Measurements from ENCODE around the gene CD82. TPM values are rescaled to one million over a fixed set of nuclear protein-coding genes. Genes with fewer than 3 reads are reported as not detected.

CD82 gene
- total RNA-seq, 1 donor from 2014 or later = 127 TPM

GRCh38 chr11:44590769-44591168 lies 25.3 kb downstream of the CD82 start:
- intact Hi-C loops (cut with DNase I) = no loop called here
- DNase-seq (ENCODE audit: low spot score) = no peak
- no peak for ATAC-seq

GRCh38 chr11:44591557-44591956 lies 26.1 kb downstream of the CD82 start:
- intact Hi-C loops (cut with DNase I) = no loop called here
- DNase-seq (ENCODE audit: low spot score) (no peak), ATAC-seq (peak; percentile 2)

- DNase-seq (ENCODE audit: low spot score) = no peak
- peak; percentile 59 for ATAC-seq
- intact Hi-C loops (cut with DNase I) = no loop called here
These were observed 26.9 kb downstream of the CD82 start for GRCh38 chr11:44592125-44592940.

- ATAC-seq = peak; percentile 11
- intact Hi-C loops (cut with DNase I) = no loop called here
- DNase-seq (ENCODE audit: low spot score) = no peak
These were observed 27.8 kb downstream of the CD82 start for GRCh38 chr11:44593251-44593650.

GRCh38 chr11:44595006-44595405 lies 29.5 kb downstream of the CD82 start:
- intact Hi-C loops (cut with DNase I) = no loop called here
- DNase-seq (ENCODE audit: low spot score) (no peak), ATAC-seq (no peak)

GRCh38 chr11:44595964-44596381 lies 30.5 kb downstream of the CD82 start:
- intact Hi-C loops (cut with DNase I) = no loop called here
- DNase-seq (ENCODE audit: low spot score) = peak; percentile 73
- ATAC-seq = peak; percentile 73

GRCh38 chr11:44596525-44597276 lies 31.2 kb downstream of the CD82 start:
- intact Hi-C loops (cut with DNase I) = no loop called here
- DNase-seq (ENCODE audit: low spot score) (no peak), ATAC-seq (peak; percentile 3)

GRCh38 chr11:44597358-44598012 lies 32.0 kb downstream of the CD82 start:
- ATAC-seq (no peak), DNase-seq (ENCODE audit: low spot score) (no peak)
- intact Hi-C loops (cut with DNase I) = no loop called here

GRCh38 chr11:44598831-44599230 lies 33.4 kb downstream of the CD82 start:
- DNase-seq (ENCODE audit: low spot score) = no peak
- no peak for ATAC-seq
- intact Hi-C loops (cut with DNase I) = no loop called here

- no peak for ATAC-seq
- intact Hi-C loops (cut with DNase I) = no loop called here
- no peak for DNase-seq (ENCODE audit: low spot score)
These were observed 34.8 kb downstream of the CD82 start for GRCh38 chr11:44600261-44600660.

GRCh38 chr11:44600839-44601383 lies 35.4 kb downstream of the CD82 start:
- no peak for DNase-seq (ENCODE audit: low spot score)
- intact Hi-C loops (cut with DNase I) = no loop called here
- ATAC-seq = peak; percentile 20

- intact Hi-C loops (cut with DNase I) = no loop called here
- ATAC-seq (peak; percentile 51), DNase-seq (ENCODE audit: low spot score) (no peak)
These were observed 36.3 kb downstream of the CD82 start for GRCh38 chr11:44601471-44602370.

- ATAC-seq (no peak), DNase-seq (ENCODE audit: low spot score) (no peak)
- intact Hi-C loops (cut with DNase I) = no loop called here
These were observed 37.4 kb downstream of the CD82 start for GRCh38 chr11:44602891-44603310.

GRCh38 chr11:44604171-44604581 lies 38.7 kb downstream of the CD82 start:
- intact Hi-C loops (cut with DNase I) = no loop called here
- no peak for DNase-seq (ENCODE audit: low spot score)
- ATAC-seq = no peak

- intact Hi-C loops (cut with DNase I) = no loop called here
- ATAC-seq = no peak
- DNase-seq (ENCODE audit: low spot score) = no peak
These were observed 39.7 kb downstream of the CD82 start for GRCh38 chr11:44605068-44605708.

GRCh38 chr11:44605965-44606364 lies 40.5 kb downstream of the CD82 start:
- no peak for DNase-seq (ENCODE audit: low spot score)
- ATAC-seq = no peak
- intact Hi-C loops (cut with DNase I) = no loop called here

- intact Hi-C loops (cut with DNase I) = no loop called here
- ATAC-seq (no peak), DNase-seq (ENCODE audit: low spot score) (no peak)
These were observed 41.0 kb downstream of the CD82 start for GRCh38 chr11:44606472-44606871.

GRCh38 chr11:44607319-44607962 lies 42.0 kb downstream of the CD82 start:
- DNase-seq (ENCODE audit: low spot score) (no peak), ATAC-seq (no peak)
- intact Hi-C loops (cut with DNase I) = no loop called here
